Stomach (tissue), 4 donors: ENCODE results near the gene RTCA.

ENCODE experiments used
- CTCF ChIP-seq, 7 experiments: fragments of 450-650 bp in 4 of 7; fragments of 200-600 bp in 3 of 7; sonication (generic) in 3 of 7; IDR thresholded peaks; one replicate each; pipeline ENCODE4 v1.5.1; 2016 to 2019; ENCODE audit warnings: antibody characterized with exemption in 7 of 7, control low read depth in 2 of 7, mild to moderate bottlenecking in 1 of 7
- EP300 ChIP-seq: sonication (generic); formaldehyde crosslinking; IDR thresholded peaks from one replicate; pipeline ENCODE4 v1.6.1; 2017; ENCODE audit warnings: antibody characterized with exemption
- POLR2A ChIP-seq, 4 donors: fragments of 450-650 bp; IDR thresholded peaks; one replicate each; pipeline ENCODE4 v1.6.1; 2016; ENCODE audit warnings: antibody characterized with exemption in 4 of 4, control low read depth in 2 of 4, mild to moderate bottlenecking in 1 of 4, moderate library complexity in 1 of 4

- TF ChIP-seq CTCF (IDR thresholded peaks at IDR 0.05) = no peak
- TF ChIP-seq EP300 = no peak
- no peak for TF ChIP-seq POLR2A (IDR thresholded peaks at IDR 0.05)
Observed at GRCh38 chr1:100342348-100342747, 76.3 kb downstream of the RTCA start.
